GM23338 (cell line): Measurements from ENCODE around the gene CPT1C. TPM values are rescaled to one million over a fixed set of nuclear protein-coding genes. Genes with fewer than 3 reads are reported as not detected.

ENCODE experiments used
- ATAC-seq: fragments of 200-7000 bp; cut with Tn5 transposase; 3 replicates; pipeline ENCODE4 v1.9.1; 2020
- DNase-seq: peaks from one replicate; pipeline ENCODE4 v3.0.0-alpha.2; 2015; ENCODE audit warnings: low spot score
- H2AFZ ChIP-seq: fragments of 200-600 bp; sonication (generic); 2 replicates; pipeline ENCODE4 v1.8.0; 2016; ENCODE audit warnings: antibody characterized with exemption, mild to moderate bottlenecking, moderate library complexity
- H3F3A ChIP-seq: fragments of 200-600 bp; sonication (generic); replicated peaks from 2 replicates; pipeline ENCODE4 v1.8.0; 2017; ENCODE audit warnings: antibody characterized with exemption, mixed run types, low read depth
- H3K27ac ChIP-seq: fragments of 200-600 bp; sonication (generic); 2 replicates; pipeline ENCODE4 v1.6.1; 2016; ENCODE audit warnings: low read depth
- H3K27me3 ChIP-seq: fragments of 200-600 bp; sonication (generic); 2 replicates; pipeline ENCODE4 v1.8.0; 2016; ENCODE audit warnings: mild to moderate bottlenecking, mixed run types, moderate library complexity; ENCODE audit not compliant: insufficient read depth
- H3K36me3 ChIP-seq: fragments of 200-600 bp; sonication (generic); 2 replicates; pipeline ENCODE4 v1.8.0; 2016; ENCODE audit warnings: mild to moderate bottlenecking; ENCODE audit not compliant: insufficient read depth
- H3K4me1 ChIP-seq: fragments of 200-600 bp; sonication (generic); 2 replicates; pipeline ENCODE4 v1.8.0; 2016; ENCODE audit warnings: mild to moderate bottlenecking, moderate library complexity; ENCODE audit not compliant: insufficient read depth
- H3K4me2 ChIP-seq: fragments of 200-600 bp; sonication (generic); 2 replicates; pipeline ENCODE4 v1.7.1; 2017; ENCODE audit warnings: mixed run types
- H3K4me3 ChIP-seq: fragments of 200-600 bp; sonication (generic); 2 replicates; pipeline ENCODE4 v1.6.1; 2016; ENCODE audit warnings: mixed run types
- H3K79me2 ChIP-seq: fragments of 200-600 bp; sonication (generic); replicated peaks from 2 replicates; pipeline ENCODE4 v1.8.0; 2017; ENCODE audit warnings: mild to moderate bottlenecking; ENCODE audit not compliant: insufficient read depth
- H3K9me2 ChIP-seq: fragments of 200-600 bp; sonication (generic); 2 replicates; pipeline ENCODE4 v1.8.0; 2017; ENCODE audit not compliant: insufficient read depth
- H4K20me1 ChIP-seq: fragments of 200-600 bp; sonication (generic); replicated peaks from 2 replicates; pipeline ENCODE4 v1.8.0; 2017; ENCODE audit warnings: mild to moderate bottlenecking; ENCODE audit not compliant: insufficient read depth
- H3K27ac Mint-ChIP-seq: 2 replicates; pipeline ENCODE4 v1.8.0; 2020; ENCODE audit warnings: inconsistent platforms, mild to moderate bottlenecking, moderate library complexity, mixed read lengths
- H3K27me3 Mint-ChIP-seq: 3 replicates; pipeline ENCODE4 v1.8.0; 2022; ENCODE audit warnings: low read depth, mild to moderate bottlenecking, moderate library complexity, mixed read lengths, inconsistent platforms; ENCODE audit not compliant: insufficient read depth, poor library complexity
- H3K36me3 Mint-ChIP-seq: 3 replicates; pipeline ENCODE4 v1.8.0; 2021; ENCODE audit warnings: low read depth, mild to moderate bottlenecking, inconsistent platforms, moderate library complexity, mixed read lengths
- H3K4me1 Mint-ChIP-seq: 3 replicates; pipeline ENCODE4 v1.8.0; 2020; ENCODE audit warnings: mild to moderate bottlenecking, inconsistent platforms, mixed read lengths
- H3K4me3 Mint-ChIP-seq: 3 replicates; pipeline ENCODE4 v1.8.0; 2021; ENCODE audit warnings: moderate library complexity, mild to moderate bottlenecking, inconsistent platforms, mixed read lengths
- H3K9me3 Mint-ChIP-seq: 3 replicates; pipeline ENCODE4 v1.8.0; 2020; ENCODE audit warnings: moderate library complexity, mild to moderate bottlenecking, inconsistent platforms, mixed read lengths
- CREB1 ChIP-seq: fragments of 250-450 bp; sonication (Bioruptor Pico); IDR thresholded peaks from 2 replicates; pipeline ENCODE4 v1.5.0; 2020; ENCODE audit warnings: low read depth, mild to moderate bottlenecking, moderate library complexity
- CTCF ChIP-seq, 2 experiments: fragments of 200-600 bp in 1 of 2; sonication (generic) in 1 of 2; conservative IDR thresholded peaks; 2 replicates each; pipeline versions ENCODE4 v1.5.1 to v1.6.1; 2016 to 2017; ENCODE audit warnings: antibody characterized with exemption in 2 of 2, low read depth in 2 of 2, mild to moderate bottlenecking in 2 of 2, moderate library complexity in 1 of 2
- ETS1 ChIP-seq: IDR thresholded peaks from 2 replicates; pipeline ENCODE4 v1.6.1; 2016; ENCODE audit warnings: antibody characterized with exemption
- EZH2 ChIP-seq: fragments of 200-600 bp; sonication (generic); IDR thresholded peaks from one replicate; pipeline ENCODE4 v1.8.0; 2017; ENCODE audit warnings: antibody characterized with exemption, mild to moderate bottlenecking, low read depth; ENCODE audit not compliant: unreplicated experiment
- EZH2phosphoT487 ChIP-seq: fragments of 200-600 bp; sonication (generic); IDR thresholded peaks from one replicate; pipeline ENCODE4 v1.8.1; 2018; ENCODE audit warnings: antibody characterized with exemption; ENCODE audit not compliant: unreplicated experiment
- JUNB ChIP-seq: IDR thresholded peaks from one replicate; pipeline ENCODE4 v1.6.1; 2016; ENCODE audit warnings: antibody characterized with exemption; ENCODE audit not compliant: unreplicated experiment
- NANOG ChIP-seq: IDR thresholded peaks from 2 replicates; pipeline ENCODE4 v1.6.1; 2016; ENCODE audit warnings: antibody characterized with exemption, borderline replicate concordance
- POLR2AphosphoS5 ChIP-seq: IDR thresholded peaks from 2 replicates; pipeline ENCODE4 v1.6.1; 2016; ENCODE audit warnings: antibody characterized with exemption, low read depth
- REST ChIP-seq: IDR thresholded peaks from one replicate; pipeline ENCODE4 v1.6.1; 2018; ENCODE audit warnings: antibody characterized with exemption; ENCODE audit not compliant: unreplicated experiment
- STAT1 ChIP-seq: IDR thresholded peaks from one replicate; pipeline ENCODE4 v1.6.1; 2016; ENCODE audit warnings: antibody characterized with exemption; ENCODE audit not compliant: unreplicated experiment
- ZNF114 ChIP-seq: fragments of 250-450 bp; sonication (Bioruptor Pico); IDR thresholded peaks from 2 replicates; pipeline ENCODE4 v1.5.0; 2020; ENCODE audit warnings: mild to moderate bottlenecking, moderate library complexity
- ZNF331 ChIP-seq: fragments of 250-450 bp; sonication (Bioruptor Pico); IDR thresholded peaks from 2 replicates; pipeline ENCODE4 v1.5.0; 2020; ENCODE audit warnings: low read depth, mild to moderate bottlenecking, moderate library complexity
- polyA plus RNA-seq: library from polyadenylated mRNA; unstranded; fragments of >200 nt; fragmentation: Nextera tagmentation; extraction: Ambion mirVana; gene quantifications from 2 replicates; pipeline ENCODE4 v1.2.1, GENCODE V29; 2016
- total RNA-seq: library from RNA; depleted of rRNA; stranded (reverse); fragments of >200 nt; shearing (Covaris generic); gene quantifications from 2 replicates; pipeline ENCODE4 v1.2.3, GENCODE V29; 2014
- TF ChIP-seq, protein P1 (sequence below): fragments of 250-450 bp; sonication (Bioruptor Pico); IDR thresholded peaks from 2 replicates; pipeline ENCODE4 v1.5.0; 2020; ENCODE audit warnings: mild to moderate bottlenecking, moderate library complexity

The CPT1C gene
- total and polyA plus RNA-seq, 2 experiments from 2014 or later: 63.4 to 77.3 TPM

DNA sequence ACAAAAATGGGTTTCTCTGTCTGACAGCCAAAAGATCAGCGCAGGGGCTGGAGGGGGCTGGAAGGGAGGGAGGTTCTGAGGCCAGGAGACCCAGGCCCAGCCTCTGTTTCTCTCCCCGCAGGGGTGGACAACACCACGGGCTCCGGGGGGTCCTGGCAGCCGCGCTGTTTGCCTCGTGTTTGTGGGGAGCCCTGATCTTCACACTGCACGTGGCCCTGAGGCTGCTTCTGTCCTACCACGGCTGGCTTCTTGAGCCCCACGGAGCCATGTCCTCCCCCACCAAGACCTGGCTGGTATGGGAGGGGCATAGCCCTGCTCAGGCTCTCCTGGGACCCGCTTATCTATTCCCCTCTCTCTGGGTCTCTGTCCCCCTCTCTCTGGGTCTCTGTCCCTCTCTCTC is 9.6 kb downstream of the CPT1C start:
- peaks cover 31% of the 10 kb centered on the region for H3K36me3 Mint-ChIP-seq
- DNase-seq: no peak

More for the DNA sequence above, 9.6 kb downstream of the CPT1C start:
- Mint-ChIP-seq H3K27me3 (peaks cover 9% of the 10 kb centered on the region), H3K9me3 (no peaks in the 10 kb centered on the region), H3K27ac (no peak overlapping the region), H3K4me1 (no peaks in the 10 kb centered on the region), H3K4me3 (no peak overlapping the region)
- no peak overlapping the region for H2AFZ ChIP-seq
- no peaks in the 10 kb centered on the region for H3K4me1 ChIP-seq
- H3K79me2 ChIP-seq: no peaks in the 10 kb centered on the region
- H3K4me2 ChIP-seq: no peak overlapping the region
- H3K4me3 ChIP-seq: no peak overlapping the region
- H3F3A ChIP-seq: no peaks in the 10 kb centered on the region
- H3K27ac ChIP-seq: no peak overlapping the region
- ATAC-seq: peak; percentile 41
- no peak for TF ChIP-seq STAT1
- no peak for TF ChIP-seq CTCF (conservative IDR thresholded peaks at IDR 0.05; ENCODE audit: low read depth in 2 of 2)
- TF ChIP-seq REST: no peak
- no peak for TF ChIP-seq EZH2phosphoT487
- no peak for TF ChIP-seq EZH2
- no peak for TF ChIP-seq NANOG
- TF ChIP-seq, protein P1, sequence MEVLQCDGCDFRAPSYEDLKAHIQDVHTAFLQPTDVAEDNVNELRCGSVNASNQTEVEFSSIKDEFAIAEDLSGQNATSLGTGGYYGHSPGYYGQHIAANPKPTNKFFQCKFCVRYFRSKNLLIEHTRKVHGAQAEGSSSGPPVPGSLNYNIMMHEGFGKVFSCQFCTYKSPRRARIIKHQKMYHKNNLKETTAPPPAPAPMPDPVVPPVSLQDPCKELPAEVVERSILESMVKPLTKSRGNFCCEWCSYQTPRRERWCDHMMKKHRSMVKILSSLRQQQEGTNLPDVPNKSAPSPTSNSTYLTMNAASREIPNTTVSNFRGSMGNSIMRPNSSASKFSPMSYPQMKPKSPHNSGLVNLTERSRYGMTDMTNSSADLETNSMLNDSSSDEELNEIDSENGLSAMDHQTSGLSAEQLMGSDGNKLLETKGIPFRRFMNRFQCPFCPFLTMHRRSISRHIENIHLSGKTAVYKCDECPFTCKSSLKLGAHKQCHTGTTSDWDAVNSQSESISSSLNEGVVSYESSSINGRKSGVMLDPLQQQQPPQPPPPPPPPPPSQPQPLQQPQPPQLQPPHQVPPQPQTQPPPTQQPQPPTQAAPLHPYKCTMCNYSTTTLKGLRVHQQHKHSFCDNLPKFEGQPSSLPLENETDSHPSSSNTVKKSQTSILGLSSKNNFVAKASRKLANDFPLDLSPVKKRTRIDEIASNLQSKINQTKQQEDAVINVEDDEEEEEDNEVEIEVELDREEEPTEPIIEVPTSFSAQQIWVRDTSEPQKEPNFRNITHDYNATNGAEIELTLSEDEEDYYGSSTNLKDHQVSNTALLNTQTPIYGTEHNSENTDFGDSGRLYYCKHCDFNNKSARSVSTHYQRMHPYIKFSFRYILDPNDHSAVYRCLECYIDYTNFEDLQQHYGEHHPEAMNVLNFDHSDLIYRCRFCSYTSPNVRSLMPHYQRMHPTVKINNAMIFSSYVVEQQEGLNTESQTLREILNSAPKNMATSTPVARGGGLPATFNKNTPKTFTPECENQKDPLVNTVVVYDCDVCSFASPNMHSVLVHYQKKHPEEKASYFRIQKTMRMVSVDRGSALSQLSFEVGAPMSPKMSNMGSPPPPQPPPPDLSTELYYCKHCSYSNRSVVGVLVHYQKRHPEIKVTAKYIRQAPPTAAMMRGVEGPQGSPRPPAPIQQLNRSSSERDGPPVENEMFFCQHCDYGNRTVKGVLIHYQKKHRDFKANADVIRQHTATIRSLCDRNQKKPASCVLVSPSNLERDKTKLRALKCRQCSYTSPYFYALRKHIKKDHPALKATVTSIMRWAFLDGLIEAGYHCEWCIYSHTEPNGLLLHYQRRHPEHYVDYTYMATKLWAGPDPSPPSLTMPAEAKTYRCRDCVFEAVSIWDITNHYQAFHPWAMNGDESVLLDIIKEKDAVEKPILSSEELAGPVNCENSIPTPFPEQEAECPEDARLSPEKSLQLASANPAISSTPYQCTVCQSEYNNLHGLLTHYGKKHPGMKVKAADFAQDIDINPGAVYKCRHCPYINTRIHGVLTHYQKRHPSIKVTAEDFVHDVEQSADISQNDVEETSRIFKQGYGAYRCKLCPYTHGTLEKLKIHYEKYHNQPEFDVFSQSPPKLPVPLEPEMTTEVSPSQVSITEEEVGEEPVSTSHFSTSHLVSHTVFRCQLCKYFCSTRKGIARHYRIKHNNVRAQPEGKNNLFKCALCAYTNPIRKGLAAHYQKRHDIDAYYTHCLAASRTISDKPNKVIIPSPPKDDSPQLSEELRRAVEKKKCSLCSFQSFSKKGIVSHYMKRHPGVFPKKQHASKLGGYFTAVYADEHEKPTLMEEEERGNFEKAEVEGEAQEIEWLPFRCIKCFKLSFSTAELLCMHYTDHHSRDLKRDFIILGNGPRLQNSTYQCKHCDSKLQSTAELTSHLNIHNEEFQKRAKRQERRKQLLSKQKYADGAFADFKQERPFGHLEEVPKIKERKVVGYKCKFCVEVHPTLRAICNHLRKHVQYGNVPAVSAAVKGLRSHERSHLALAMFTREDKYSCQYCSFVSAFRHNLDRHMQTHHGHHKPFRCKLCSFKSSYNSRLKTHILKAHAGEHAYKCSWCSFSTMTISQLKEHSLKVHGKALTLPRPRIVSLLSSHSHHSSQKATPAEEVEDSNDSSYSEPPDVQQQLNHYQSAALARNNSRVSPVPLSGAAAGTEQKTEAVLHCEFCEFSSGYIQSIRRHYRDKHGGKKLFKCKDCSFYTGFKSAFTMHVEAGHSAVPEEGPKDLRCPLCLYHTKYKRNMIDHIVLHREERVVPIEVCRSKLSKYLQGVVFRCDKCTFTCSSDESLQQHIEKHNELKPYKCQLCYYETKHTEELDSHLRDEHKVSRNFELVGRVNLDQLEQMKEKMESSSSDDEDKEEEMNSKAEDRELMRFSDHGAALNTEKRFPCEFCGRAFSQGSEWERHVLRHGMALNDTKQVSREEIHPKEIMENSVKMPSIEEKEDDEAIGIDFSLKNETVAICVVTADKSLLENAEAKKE (CRISPR knock-in tag): no peak
- TF ChIP-seq ETS1: no peak
- TF ChIP-seq ZNF114 (CRISPR knock-in tag): no peak
- no peak for TF ChIP-seq CREB1
- no peak for TF ChIP-seq POLR2AphosphoS5
- no peak for TF ChIP-seq JUNB
- no peak for TF ChIP-seq ZNF331 (CRISPR knock-in tag)
- H4K20me1 ChIP-seq: no peaks in the 10 kb centered on the region
- H3K36me3 ChIP-seq: peaks cover 3% of the 10 kb centered on the region; the same call in 1 of the 2 replicates
- H3K27me3 ChIP-seq: no peaks in the 10 kb centered on the region
- H3K9me2 ChIP-seq: no peaks in the 10 kb centered on the region
